Measurements from ENCODE around the gene COPS4. TPM values are rescaled to one million over a fixed set of nuclear protein-coding genes. Genes with fewer than 3 reads are reported as not detected.

Gene COPS4
- total and polyA plus RNA-seq, 8 donors: 27.8 to 77.0 (median 66.5) TPM

DNA sequence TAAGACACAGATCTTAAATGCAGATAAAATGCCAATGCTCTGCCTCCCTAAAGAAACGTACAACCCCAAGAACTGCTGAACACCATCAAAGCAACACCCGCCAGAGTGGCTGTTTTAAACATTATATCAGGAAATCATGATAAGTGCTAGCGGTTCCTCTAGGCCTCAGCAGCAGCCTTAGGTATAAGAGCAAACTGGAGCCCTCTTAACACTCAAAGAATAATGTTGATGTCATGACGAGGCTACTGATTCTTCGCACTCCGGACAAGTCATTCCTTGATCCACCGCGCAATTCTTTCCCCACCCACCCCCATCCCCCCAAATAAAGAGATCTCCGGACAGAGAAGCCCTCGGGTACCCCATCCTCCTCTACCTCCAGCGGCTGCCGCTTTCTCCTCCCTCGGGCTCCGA lies 24.9 kb upstream of the COPS4 start:
- peak overlapping the region; percentile 63 to 65 for H3K4me3 ChIP-seq
- peak overlapping the region; percentile 88 to 92 for H3K27ac ChIP-seq
- no peaks in the 10 kb centered on the region for H3K36me3 ChIP-seq
- H3K27me3 ChIP-seq: no peaks in the 10 kb centered on the region
- intact Hi-C loops (cut with DNase I): no loop called here
- ATAC-seq (peak; percentile 2), DNase-seq (peak in 1 of 4 donors; percentile 29)
- H3K9me3 ChIP-seq: no peaks in the 10 kb centered on the region
- peaks cover 10 to 47% of the 10 kb centered on the region in 2 donors for H3K4me1 ChIP-seq
- TF ChIP-seq, protein P1, sequence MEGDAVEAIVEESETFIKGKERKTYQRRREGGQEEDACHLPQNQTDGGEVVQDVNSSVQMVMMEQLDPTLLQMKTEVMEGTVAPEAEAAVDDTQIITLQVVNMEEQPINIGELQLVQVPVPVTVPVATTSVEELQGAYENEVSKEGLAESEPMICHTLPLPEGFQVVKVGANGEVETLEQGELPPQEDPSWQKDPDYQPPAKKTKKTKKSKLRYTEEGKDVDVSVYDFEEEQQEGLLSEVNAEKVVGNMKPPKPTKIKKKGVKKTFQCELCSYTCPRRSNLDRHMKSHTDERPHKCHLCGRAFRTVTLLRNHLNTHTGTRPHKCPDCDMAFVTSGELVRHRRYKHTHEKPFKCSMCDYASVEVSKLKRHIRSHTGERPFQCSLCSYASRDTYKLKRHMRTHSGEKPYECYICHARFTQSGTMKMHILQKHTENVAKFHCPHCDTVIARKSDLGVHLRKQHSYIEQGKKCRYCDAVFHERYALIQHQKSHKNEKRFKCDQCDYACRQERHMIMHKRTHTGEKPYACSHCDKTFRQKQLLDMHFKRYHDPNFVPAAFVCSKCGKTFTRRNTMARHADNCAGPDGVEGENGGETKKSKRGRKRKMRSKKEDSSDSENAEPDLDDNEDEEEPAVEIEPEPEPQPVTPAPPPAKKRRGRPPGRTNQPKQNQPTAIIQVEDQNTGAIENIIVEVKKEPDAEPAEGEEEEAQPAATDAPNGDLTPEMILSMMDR (IDR thresholded peaks at IDR 0.05): no peak

GRCh38 chr4:83010522-83011318 lies 24.3 kb upstream of the COPS4 start, which contains the start of gene LIN54:
Gene LIN54 (minus strand): TSS chr4:83010823. CDS start chr4:82984844, 25,979 bp downstream.
- H3K4me3 ChIP-seq: peak within 1 kb of the TSS; percentile 82 to 88
- H3K27me3 ChIP-seq: no peaks in the 10 kb centered on the region
- ATAC-seq (peak; percentile 69), DNase-seq (peak; percentile 53 to 97 (median 80))
- peaks cover 10 to 47% of the 10 kb centered on the region in 2 donors for H3K4me1 ChIP-seq
- H3K9me3 ChIP-seq: no peaks in the 10 kb centered on the region
- H3K27ac ChIP-seq: peak within 1 kb of the TSS; percentile 88 to 92
- H3K36me3 ChIP-seq: no peaks in the 10 kb centered on the region
- TF ChIP-seq, protein P1 (IDR thresholded peaks at IDR 0.05): no peak
- intact Hi-C loops (cut with DNase I): no loop called here

GRCh38 chr4:83011689-83012199 lies 23.2 kb upstream of the COPS4 start:
- Histone ChIP-seq H3K36me3 (no peaks in the 10 kb centered on the region), H3K27ac (peak overlapping the region; percentile 88 to 92), H3K4me1 (peaks cover 10 to 47% of the 10 kb centered on the region in 2 donors), H3K27me3 (no peaks in the 10 kb centered on the region), H3K4me3 (peak overlapping the region; percentile 82 to 88), H3K9me3 (no peaks in the 10 kb centered on the region)
- TF ChIP-seq, protein P1 (IDR thresholded peaks at IDR 0.05): no peak
- DNase-seq: no peak
- no peak for ATAC-seq
- intact Hi-C loops (cut with DNase I): no loop called here

DNA sequence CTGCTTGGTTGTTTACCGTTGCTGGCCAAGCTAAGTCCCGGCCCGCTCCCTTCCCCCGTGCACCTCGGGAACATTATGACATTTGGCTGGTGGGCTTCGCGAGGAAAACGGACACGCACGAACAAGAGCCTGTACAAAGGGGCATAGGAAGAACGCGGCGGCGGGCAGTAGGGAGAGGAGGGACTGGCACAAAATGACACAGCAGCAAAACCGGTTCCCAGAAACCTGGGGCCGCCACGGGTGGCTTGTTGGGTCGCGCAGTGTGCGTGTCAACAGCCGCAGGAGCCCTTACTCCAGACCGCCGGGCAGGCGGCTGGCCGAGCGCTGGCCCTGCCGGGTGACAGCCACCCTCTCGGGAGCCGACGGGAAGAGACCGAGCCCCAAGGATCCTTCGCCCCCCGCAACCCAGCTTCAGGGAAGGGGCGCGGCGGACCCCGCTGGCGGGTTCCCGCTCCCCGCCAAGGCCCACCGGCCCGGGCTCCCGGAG lies 22.7 kb upstream of the COPS4 start:
- Histone ChIP-seq H3K27ac (peak overlapping the region; percentile 88 to 92), H3K4me3 (peak overlapping the region; percentile 82 to 88), H3K4me1 (peaks cover 10 to 47% of the 10 kb centered on the region in 2 donors), H3K9me3 (no peaks in the 10 kb centered on the region), H3K27me3 (no peaks in the 10 kb centered on the region), H3K36me3 (no peaks in the 10 kb centered on the region)
- DNase-seq: peak in 3 of 4 donors; percentile 37 to 90 (median 53)
- TF ChIP-seq, protein P1 (IDR thresholded peaks at IDR 0.05): no peak
- intact Hi-C loops (cut with DNase I): no loop called here
- ATAC-seq: peak; percentile 5
